B cell (primary cell): ENCODE results near the gene COQ9. TPM values are rescaled to one million over a fixed set of nuclear protein-coding genes. Genes with fewer than 3 reads are reported as not detected.

ENCODE experiments used
- ATAC-seq: fragments of 200-7000 bp; cut with Tn5 transposase; one replicate; pipeline ENCODE4 v1.10.0; 2021; ENCODE audit warnings: low read depth, mild to moderate bottlenecking, moderate number of reproducible peaks, moderate library complexity
- CTCF ChIA-PET: fragments of 350-600 bp; sonication (Branson Sonifier 250); formaldehyde crosslinking; loops from one replicate; lab custom pipeline; 2021; ENCODE audit warnings: antibody characterized with exemption, inconsistent platforms; lab: Charles Lee
- POLR2A ChIA-PET: fragments of 350-600 bp; sonication (Branson Sonifier 250); formaldehyde crosslinking; loops from one replicate; lab custom pipeline; 2021; ENCODE audit warnings: antibody characterized with exemption; lab: Charles Lee
- DNase-seq: peaks from one replicate; pipeline ENCODE4 v3.0.0; 2013
- H2AFZ ChIP-seq: 2 replicates; pipeline ENCODE4 v1.6.1; 2012; ENCODE audit warnings: mild to moderate bottlenecking, low read depth, low read length; ENCODE audit not compliant: insufficient read depth, poor library complexity, severe bottlenecking
- H3K27ac ChIP-seq, 2 donors: 1 replicate in 1 of 2; 2 replicates in 1 of 2; pipeline ENCODE4 v1.5.1; 2012 to 2013; ENCODE audit warnings: low read length in 2 of 2, mild to moderate bottlenecking in 2 of 2, moderate library complexity in 1 of 2
- H3K27me3 ChIP-seq, 4 experiments: fragments of 200-600 bp in 1 of 4; sonication (generic) in 1 of 4; replicated peaks in 1 of 4; 1 replicate in 2 of 4; 2 replicates in 2 of 4; pipeline versions ENCODE4 v1.6.1 to v1.7.0; 2013 to 2016; ENCODE audit warnings: low read length in 3 of 4, mild to moderate bottlenecking in 2 of 4, mixed read lengths in 1 of 4, moderate library complexity in 1 of 4; ENCODE audit not compliant: insufficient read depth in 4 of 4, control insufficient read depth in 3 of 4; ENCODE audit errors: control extremely low read depth in 1 of 4
- H3K36me3 ChIP-seq, 2 experiments: replicated peaks in 1 of 2; 1 replicate in 1 of 2; 2 replicates in 1 of 2; pipeline versions ENCODE4 v1.6.1 to v1.7.1; 2013; ENCODE audit warnings: low read length in 1 of 2; ENCODE audit not compliant: insufficient read depth in 2 of 2, control insufficient read depth in 1 of 2; ENCODE audit errors: control extremely low read depth in 1 of 2, extremely low read depth in 1 of 2
- H3K4me1 ChIP-seq, 2 donors: fragments of 200-600 bp in 1 of 2; sonication (generic) in 1 of 2; 1 replicate in 1 of 2; 2 replicates in 1 of 2; pipeline versions ENCODE4 v1.5.1 to v1.6.1; 2013 to 2017; ENCODE audit warnings: low read length in 2 of 2; ENCODE audit not compliant: control insufficient read depth in 2 of 2, insufficient read depth in 2 of 2
- H3K4me2 ChIP-seq: replicated peaks from 2 replicates; pipeline ENCODE3; 2012; ENCODE audit warnings: mild to moderate bottlenecking, low read depth, low read length; ENCODE audit not compliant: poor library complexity, severe bottlenecking
- H3K4me3 ChIP-seq, 5 experiments: fragments of 200-600 bp in 1 of 5; sonication (generic) in 1 of 5; 1 replicate in 3 of 5; 2 replicates in 2 of 5; pipeline versions ENCODE4 v1.5.1 to v1.7.0; 2011 to 2016; ENCODE audit warnings: low read length in 4 of 5, mild to moderate bottlenecking in 4 of 5, low read depth in 2 of 5, control low read depth in 1 of 5, moderate library complexity in 1 of 5; ENCODE audit not compliant: insufficient read depth in 1 of 5; ENCODE audit errors: control extremely low read depth in 1 of 5, extremely low read depth in 1 of 5
- H3K79me2 ChIP-seq: fragments of 200-600 bp; sonication (generic); one replicate; pipeline ENCODE4 v1.6.0; 2016; ENCODE audit warnings: low read length; ENCODE audit not compliant: control insufficient read depth, insufficient read depth
- H3K9ac ChIP-seq: fragments of 200-600 bp; sonication (generic); 2 replicates; pipeline ENCODE4 v1.6.1; 2017; ENCODE audit warnings: mild to moderate bottlenecking, low read length, moderate library complexity
- H3K9me3 ChIP-seq, 3 donors: one replicate each; pipeline versions ENCODE4 v1.6.1 to v1.7.1; 2013; ENCODE audit warnings: low read length in 2 of 3; ENCODE audit not compliant: control insufficient read depth in 2 of 3, insufficient read depth in 1 of 3; ENCODE audit errors: control extremely low read depth in 1 of 3
- H4K20me1 ChIP-seq: 2 replicates; pipeline ENCODE4 v1.6.0; 2012; ENCODE audit warnings: mild to moderate bottlenecking, low read length; ENCODE audit not compliant: insufficient read depth, control insufficient read depth, poor library complexity, severe bottlenecking
- H3K27ac Mint-ChIP-seq: one replicate; pipeline ENCODE4 v1.8.0; 2021; ENCODE audit warnings: mixed read lengths
- H3K27me3 Mint-ChIP-seq: one replicate; pipeline ENCODE4 v1.8.0; 2021; ENCODE audit warnings: mixed read lengths
- H3K4me1 Mint-ChIP-seq: one replicate; pipeline ENCODE4 v1.8.0; 2021; ENCODE audit warnings: mixed read lengths
- H3K4me3 Mint-ChIP-seq: one replicate; pipeline ENCODE4 v1.8.0; 2021; ENCODE audit warnings: mixed read lengths
- H3K9me3 Mint-ChIP-seq: one replicate; pipeline ENCODE4 v1.8.0; 2022; ENCODE audit warnings: mixed read lengths; ENCODE audit not compliant: insufficient read depth
- CTCF ChIP-seq: fragments of 200-600 bp; IDR thresholded peaks from one replicate; pipeline ENCODE4 v1.8.0; 2022; ENCODE audit warnings: antibody characterized with exemption, mild to moderate bottlenecking
- EZH2 ChIP-seq: IDR thresholded peaks from 2 replicates; pipeline ENCODE4 v1.6.1; 2012; ENCODE audit warnings: borderline replicate concordance, low read depth, mild to moderate bottlenecking, moderate library complexity, low read length; ENCODE audit not compliant: insufficient read depth, poor library complexity, severe bottlenecking
- WGBS: methylation state at CpG from one replicate; pipeline ENCODE4 v1.1.5; 2013; ENCODE audit warnings: missing lambda C conversion rate; ENCODE audit not compliant: insufficient coverage; 5-methylcytosine and 5-hydroxymethylcytosine counted together
- intact Hi-C: fragments of 100-400 bp; cut with micrococcal nuclease; formaldehyde crosslinking; loops from one replicate; pipeline ENCODE4 v1.10.0; 2022
- polyA plus RNA-seq: library from polyadenylated mRNA; depleted of rRNA; stranded (reverse); fragments of >200 nt; gene quantifications from 2 replicates; pipeline ENCODE4 v1.2.3, GENCODE V29; 2012
- total RNA-seq, 2 donors: library from RNA; stranded (reverse); fragments of 120-200 nt in 1 of 2; gene quantifications; 1 replicate in 1 of 2; 2 replicates in 1 of 2; pipeline versions ENCODE4 v1.2.3 to v1.2.4, GENCODE V29; 2013 to 2022

Gene COQ9
- total and polyA plus RNA-seq, 2 donors (not counting 1 experiment from before 2014, with no cell fraction given) = 41.5 to 53.0 TPM

DNA sequence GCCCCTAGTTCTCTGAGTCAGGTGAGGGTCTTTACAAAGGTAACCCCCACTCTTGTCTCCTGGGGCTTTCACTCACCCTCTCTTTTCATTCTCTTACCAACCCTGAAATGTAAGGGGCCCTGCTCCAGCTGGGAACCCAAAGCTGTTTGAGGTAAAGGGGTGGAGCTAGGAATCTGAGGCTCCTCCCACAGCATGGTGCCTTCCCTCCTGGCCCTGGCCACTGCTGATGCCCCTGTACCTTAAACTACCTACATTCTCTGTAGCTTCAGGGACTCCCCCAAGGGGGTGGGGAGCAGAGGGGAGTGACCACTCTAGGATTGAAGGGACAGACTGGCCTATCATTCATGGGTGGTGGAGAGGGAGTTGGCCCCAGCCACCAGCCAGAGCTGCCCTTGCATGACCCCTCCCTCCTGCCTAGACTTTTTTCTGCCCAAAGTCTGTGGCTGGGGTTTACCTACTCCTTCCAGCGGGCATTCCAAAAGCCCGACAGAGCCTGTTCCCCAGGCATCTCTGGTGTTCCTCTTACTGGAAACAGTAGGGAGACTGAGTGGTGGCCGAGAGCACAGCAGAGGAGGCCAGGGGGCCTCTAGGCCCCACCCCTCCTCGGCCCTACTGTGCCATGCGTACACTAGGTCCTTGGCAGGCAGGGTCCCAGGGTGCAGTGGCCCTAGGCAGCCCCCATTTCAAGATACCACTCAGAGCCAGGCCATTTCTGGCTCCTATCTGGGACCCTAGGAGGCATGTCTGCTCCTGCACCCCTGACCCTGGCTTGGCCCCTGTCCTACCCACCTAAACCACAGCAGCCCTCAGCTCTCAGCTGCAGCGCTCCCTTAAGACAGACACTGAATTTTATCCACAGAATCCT is 29.5 kb downstream of the COQ9 start:
- Histone ChIP-seq H3K4me1 (peaks cover 33 to 48% of the 10 kb centered on the region in 2 donors), H3K36me3 (peaks cover 0 to 9% of the 10 kb centered on the region in 2 experiments), H2AFZ (no peak overlapping the region), H4K20me1 (no peaks in the 10 kb centered on the region), H3K4me3 (no peak overlapping the region), H3K9me3 (no peaks in the 10 kb centered on the region), H3K27me3 (peaks cover 0 to 13% (median 0%) of the 10 kb centered on the region in 4 experiments), H3K27ac (no peak overlapping the region), H3K79me2 (no peaks in the 10 kb centered on the region), H3K9ac (no peak overlapping the region), H3K4me2 (peak overlapping the region; percentile 57)
- POLR2A ChIA-PET = no interaction called here
- Mint-ChIP-seq H3K9me3 (no peaks in the 10 kb centered on the region), H3K27ac (no peak overlapping the region), H3K4me3 (no peak overlapping the region), H3K27me3 (peaks cover 14% of the 10 kb centered on the region), H3K4me1 (peaks cover 33% of the 10 kb centered on the region)
- intact Hi-C loops = loop anchor here (5.0 kb wide), 1 partner anchor 101 kb away; no protein-coding TSS in a partner anchor
- CTCF ChIA-PET = interaction anchor here (0.9 to 1.5 kb wide), 3 partner anchors 14 to 99 kb away, joined by 4 to 6 read pairs (median 4); partner anchors contain the start of gene POLR2C
- no peak for TF ChIP-seq CTCF
- no peak for TF ChIP-seq EZH2
- ATAC-seq (no peak), DNase-seq (no peak)
- WGBS = 82% methylated on average over 4 of the region's 6 CpGs
